ENCODE measurements around the gene NBEA. TPM values are rescaled to one million over a fixed set of nuclear protein-coding genes. Genes with fewer than 3 reads are reported as not detected.

The NBEA gene
- total and polyA plus RNA-seq, 5 experiments from 2014 or later = 1.1 to 8.0 (median 1.7) TPM

DNA sequence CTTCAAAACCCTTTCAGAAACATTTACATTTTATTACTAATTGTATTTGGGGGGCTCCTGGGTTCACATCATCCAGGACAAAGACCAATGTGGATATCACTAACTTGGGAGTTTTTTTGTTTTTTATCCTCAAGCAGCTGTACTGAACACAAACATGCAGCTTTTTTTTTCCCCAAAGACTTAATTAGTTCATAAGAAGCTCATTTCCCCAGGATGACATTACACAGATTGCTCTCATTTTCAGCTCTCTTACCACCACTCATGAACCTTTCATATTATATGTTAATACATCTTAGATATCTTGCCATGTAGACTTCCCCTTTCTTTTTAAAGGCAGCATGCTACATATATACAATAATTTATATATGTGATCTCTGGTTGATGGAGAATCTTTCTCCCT, 653.1 kb downstream of the NBEA start:
- H3K4me1 Mint-ChIP-seq = no peaks in the 10 kb centered on the region
- DNase-seq (no peak), ATAC-seq (no peak)
- no peaks in the 10 kb centered on the region for H3K27me3 Mint-ChIP-seq
- H3K27ac Mint-ChIP-seq = no peak overlapping the region
- H3K4me3 Mint-ChIP-seq = no peak overlapping the region
- no peaks in the 10 kb centered on the region for H3K9me3 Mint-ChIP-seq
- POLR2A ChIA-PET = no interaction called here
- peaks cover 0 to 12% (median 8%) of the 10 kb centered on the region in 3 donors for H3K36me3 Mint-ChIP-seq

DNA sequence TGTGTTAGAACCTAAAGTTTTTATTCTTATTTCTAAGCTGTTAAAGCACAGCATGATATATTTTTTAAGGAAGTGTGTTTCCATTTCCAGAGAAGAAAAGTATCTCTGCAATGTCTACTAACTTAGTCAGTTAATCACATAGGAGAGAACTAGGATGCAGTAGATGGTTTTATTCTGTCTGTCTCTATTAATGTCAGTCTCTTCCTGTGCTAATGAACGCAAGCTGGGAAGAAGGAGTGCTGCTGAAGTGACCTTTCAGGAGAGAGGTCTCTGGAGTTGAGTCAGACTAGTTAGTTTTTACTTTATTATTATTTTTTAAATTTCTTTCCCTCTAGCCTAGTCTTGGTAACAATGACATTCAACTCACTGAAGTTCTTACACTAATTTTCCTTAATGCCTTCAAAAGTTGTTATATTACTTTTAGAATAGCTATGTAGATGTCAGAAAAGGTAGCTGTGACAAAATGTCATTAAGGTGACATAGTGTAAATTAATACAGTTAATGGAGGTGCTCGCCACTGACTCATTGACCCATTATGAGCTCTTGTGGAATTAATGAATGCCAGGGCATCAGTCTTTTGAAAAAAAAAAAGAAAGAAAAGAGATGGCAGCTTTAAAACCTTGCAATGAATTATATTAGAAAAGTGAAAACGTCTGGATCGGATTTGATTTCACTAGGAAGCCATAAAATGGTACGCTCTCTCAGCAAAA, 654.4 kb downstream of the NBEA start:
- POLR2A ChIA-PET = no interaction called here
- Mint-ChIP-seq H3K4me1 (no peaks in the 10 kb centered on the region), H3K4me3 (no peak overlapping the region)

DNA sequence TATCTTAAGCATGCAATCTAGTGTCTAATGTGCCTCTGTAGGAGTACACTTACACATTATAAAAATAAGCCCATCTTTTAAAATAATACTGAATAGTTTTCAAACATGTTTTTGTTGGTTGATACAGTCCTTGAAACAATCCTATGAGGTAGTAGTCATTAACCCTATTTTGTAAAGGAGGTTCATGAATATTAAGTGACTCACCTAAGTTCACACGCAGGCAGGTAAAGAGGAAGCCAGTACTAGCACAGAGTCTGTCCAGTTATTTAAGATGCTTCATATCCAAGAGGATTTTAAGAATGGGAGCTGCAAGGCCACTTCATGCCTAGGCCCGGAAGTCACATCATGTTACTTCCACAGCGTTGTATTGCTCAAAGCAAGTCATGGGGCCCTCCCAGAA, 655.4 kb downstream of the NBEA start:
- DNase-seq (no peak), ATAC-seq (no peak)
- no peak overlapping the region for H3K4me3 Mint-ChIP-seq
- no peaks in the 10 kb centered on the region for H3K27me3 Mint-ChIP-seq
- no peaks in the 10 kb centered on the region for H3K9me3 Mint-ChIP-seq
- peaks cover 0 to 15% (median 6%) of the 10 kb centered on the region in 3 donors for H3K36me3 Mint-ChIP-seq
- no peak overlapping the region for H3K27ac Mint-ChIP-seq
- no peaks in the 10 kb centered on the region for H3K4me1 Mint-ChIP-seq
- POLR2A ChIA-PET = no interaction called here

More for the DNA sequence above, 654.4 kb downstream of the NBEA start:
- no peak for ATAC-seq
- H3K27ac Mint-ChIP-seq = no peak overlapping the region
- H3K9me3 Mint-ChIP-seq = no peaks in the 10 kb centered on the region
- DNase-seq = no peak
- no peaks in the 10 kb centered on the region for H3K27me3 Mint-ChIP-seq
- peaks cover 0 to 15% (median 8%) of the 10 kb centered on the region in 3 donors for H3K36me3 Mint-ChIP-seq

DNA sequence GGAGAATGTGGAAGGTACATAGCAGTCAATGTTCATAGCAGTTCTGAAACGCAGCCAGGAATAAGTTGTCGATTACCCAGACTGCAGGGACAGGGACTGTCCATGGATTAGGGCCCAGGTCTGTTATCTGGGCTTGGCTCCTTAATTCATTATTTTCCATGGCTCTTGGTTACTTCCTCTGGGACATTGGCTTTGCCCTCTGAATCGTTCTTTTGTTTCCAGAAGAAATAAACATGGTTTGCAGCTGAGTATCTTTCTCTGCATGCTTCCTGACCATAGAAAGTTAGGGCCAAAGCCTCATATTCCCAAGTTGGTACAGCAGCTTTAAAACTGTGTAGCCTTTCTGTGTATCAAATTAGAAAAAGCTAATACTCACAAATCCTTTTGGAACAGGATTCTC, 656.2 kb downstream of the NBEA start:
- Mint-ChIP-seq H3K27ac (no peak overlapping the region), H3K4me1 (no peaks in the 10 kb centered on the region), H3K36me3 (peaks cover 0 to 15% (median 6%) of the 10 kb centered on the region in 3 donors), H3K4me3 (no peak overlapping the region), H3K9me3 (no peaks in the 10 kb centered on the region), H3K27me3 (no peaks in the 10 kb centered on the region)
- POLR2A ChIA-PET = no interaction called here
- no peak for DNase-seq
- no peak for ATAC-seq

DNA sequence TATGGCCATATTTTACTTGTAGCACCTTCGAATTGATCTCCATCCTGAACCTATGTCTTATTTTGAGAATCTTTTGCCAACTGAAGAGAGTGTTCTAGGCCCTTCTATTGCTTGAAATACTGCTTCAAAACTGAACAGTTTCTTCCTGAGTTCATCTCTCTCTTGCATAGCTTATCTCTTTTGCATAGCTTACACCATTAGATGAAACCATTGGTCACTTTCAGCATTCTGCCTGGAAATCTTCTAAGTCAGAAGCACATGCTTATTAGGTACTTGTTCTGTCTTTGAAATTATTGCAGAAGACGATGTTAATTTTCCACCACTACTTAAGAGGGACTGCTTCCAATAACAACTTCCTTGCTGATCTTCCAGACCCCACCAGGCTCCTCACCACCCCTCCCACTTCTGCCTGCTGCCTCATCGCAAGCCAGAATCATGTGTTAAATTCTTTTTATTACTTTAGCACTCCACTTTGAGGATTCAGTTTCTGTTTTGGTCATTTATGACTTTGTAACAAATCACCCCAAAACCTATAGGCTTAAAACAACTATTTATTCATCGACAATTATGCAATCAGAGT, 656.8 kb downstream of the NBEA start:
- H3K36me3 Mint-ChIP-seq = peaks cover 0 to 13% (median 6%) of the 10 kb centered on the region in 3 donors
- no peaks in the 10 kb centered on the region for H3K9me3 Mint-ChIP-seq
- no peak overlapping the region for H3K27ac Mint-ChIP-seq
- H3K4me1 Mint-ChIP-seq = no peaks in the 10 kb centered on the region
- no peak overlapping the region for H3K4me3 Mint-ChIP-seq
- POLR2A ChIA-PET = no interaction called here
- H3K27me3 Mint-ChIP-seq = no peaks in the 10 kb centered on the region
- ATAC-seq = no peak
- DNase-seq = no peak

DNA sequence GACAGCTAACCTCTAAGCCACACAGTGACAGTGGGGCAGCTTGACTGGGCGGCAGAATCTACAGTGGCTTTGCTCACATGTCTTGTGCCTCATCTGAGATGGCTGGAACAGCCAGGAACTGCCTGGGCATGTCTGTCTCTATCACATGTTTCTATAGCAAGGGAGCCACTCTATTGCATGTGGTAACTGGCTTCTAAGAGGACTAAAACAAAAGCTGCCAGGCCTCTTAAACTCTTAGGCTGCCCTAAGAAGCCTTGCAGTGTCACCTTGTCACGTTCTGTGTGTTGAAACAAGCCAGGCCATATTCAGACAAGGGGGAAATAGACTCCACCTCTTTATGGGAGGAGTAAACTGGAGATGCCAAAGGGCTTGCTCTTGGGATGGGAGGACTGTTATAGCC, 657.3 kb downstream of the NBEA start:
- ATAC-seq (no peak), DNase-seq (no peak)
- Mint-ChIP-seq H3K27me3 (no peaks in the 10 kb centered on the region), H3K4me1 (peaks cover 0 to 2% (median 0%) of the 10 kb centered on the region in 4 donors), H3K4me3 (no peak overlapping the region), H3K27ac (no peak overlapping the region), H3K9me3 (no peaks in the 10 kb centered on the region), H3K36me3 (peaks cover 0 to 12% (median 6%) of the 10 kb centered on the region in 3 donors)
- POLR2A ChIA-PET = no interaction called here

DNA sequence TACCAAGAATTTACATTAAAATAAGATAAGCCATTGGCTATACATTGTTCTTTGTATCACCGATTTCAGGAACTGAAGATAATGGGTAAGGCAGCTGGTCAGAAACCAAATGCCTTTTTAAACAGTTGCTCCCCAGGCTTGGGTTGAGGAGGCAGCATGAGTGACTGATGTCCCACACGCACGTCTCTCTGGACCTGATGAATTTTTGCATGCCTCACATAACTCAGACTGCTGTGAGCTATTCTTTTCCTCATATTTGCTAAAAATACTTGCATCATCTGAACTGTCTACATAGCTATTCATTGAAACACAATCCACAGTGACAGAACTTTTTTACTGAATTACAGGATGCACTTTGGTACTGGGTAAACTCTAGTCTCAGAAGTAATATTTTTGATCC, 658.1 kb downstream of the NBEA start:
- POLR2A ChIA-PET = no interaction called here
- Mint-ChIP-seq H3K4me3 (no peak overlapping the region), H3K36me3 (peaks cover 0 to 12% (median 6%) of the 10 kb centered on the region in 3 donors), H3K27ac (no peak overlapping the region), H3K9me3 (no peaks in the 10 kb centered on the region), H3K27me3 (no peaks in the 10 kb centered on the region), H3K4me1 (peaks cover 0 to 3% (median 0%) of the 10 kb centered on the region in 4 donors)
- ATAC-seq (no peak), DNase-seq (no peak)

DNA sequence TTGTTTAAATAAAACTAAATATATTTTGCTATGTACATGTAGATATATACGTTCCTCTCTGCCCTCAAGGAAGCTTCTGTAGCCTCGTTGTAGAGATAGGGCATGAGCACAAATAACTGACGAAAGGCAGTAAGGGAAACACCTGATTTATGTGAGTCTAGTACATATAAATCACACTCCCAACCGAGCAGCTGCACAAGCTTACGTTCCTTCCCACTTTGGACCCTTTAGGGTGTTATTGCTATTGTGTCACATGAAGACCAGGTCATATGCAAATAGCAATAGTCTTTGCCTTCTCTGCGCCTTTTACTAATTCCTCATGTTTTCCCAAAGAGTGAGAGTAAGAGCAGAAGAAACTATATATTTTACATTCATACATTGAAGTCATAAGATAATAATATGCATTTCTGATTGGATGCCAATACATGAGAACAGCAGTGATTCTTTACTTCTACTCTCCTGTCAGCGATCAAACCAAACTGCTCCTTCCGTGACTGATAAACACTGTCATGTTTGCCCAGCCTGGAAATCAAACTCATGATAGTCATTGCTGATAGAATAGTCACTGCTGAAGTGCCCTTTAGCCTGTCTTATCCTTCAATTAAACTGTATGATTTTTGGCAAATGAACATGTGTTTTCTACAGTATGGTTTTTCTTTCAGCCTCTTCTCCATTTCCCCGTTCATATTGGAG, 661.7 kb downstream of the NBEA start:
- no peak overlapping the region for H3K4me3 Mint-ChIP-seq
- DNase-seq (no peak), ATAC-seq (no peak)
- peaks cover 0 to 15% (median 8%) of the 10 kb centered on the region in 3 donors for H3K36me3 Mint-ChIP-seq
- POLR2A ChIA-PET = no interaction called here
- no peak overlapping the region for H3K27ac Mint-ChIP-seq
- H3K27me3 Mint-ChIP-seq = no peaks in the 10 kb centered on the region
- H3K9me3 Mint-ChIP-seq = no peaks in the 10 kb centered on the region
- peaks cover 0 to 3% (median 0%) of the 10 kb centered on the region in 4 donors for H3K4me1 Mint-ChIP-seq

DNA sequence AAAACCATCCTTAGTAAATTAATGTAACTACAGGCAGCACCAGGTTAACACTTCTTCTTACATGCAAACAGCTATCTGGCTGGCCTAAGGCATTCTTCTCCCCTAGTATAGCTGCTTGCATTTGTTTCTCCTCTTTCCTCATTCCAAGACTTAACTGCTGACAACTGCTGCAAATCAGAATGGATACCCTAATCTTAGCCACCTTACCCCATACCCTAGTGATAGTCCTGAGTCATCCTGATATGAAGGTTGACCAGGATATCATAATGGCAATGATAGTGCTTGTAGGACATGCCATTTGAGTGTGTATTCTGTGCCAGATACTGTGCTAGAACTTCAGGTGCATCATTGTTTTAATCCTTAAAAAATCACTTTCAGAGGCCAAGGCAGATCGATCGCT, 672.6 kb downstream of the NBEA start:
- POLR2A ChIA-PET = no interaction called here
- no peak for ATAC-seq

DNA sequence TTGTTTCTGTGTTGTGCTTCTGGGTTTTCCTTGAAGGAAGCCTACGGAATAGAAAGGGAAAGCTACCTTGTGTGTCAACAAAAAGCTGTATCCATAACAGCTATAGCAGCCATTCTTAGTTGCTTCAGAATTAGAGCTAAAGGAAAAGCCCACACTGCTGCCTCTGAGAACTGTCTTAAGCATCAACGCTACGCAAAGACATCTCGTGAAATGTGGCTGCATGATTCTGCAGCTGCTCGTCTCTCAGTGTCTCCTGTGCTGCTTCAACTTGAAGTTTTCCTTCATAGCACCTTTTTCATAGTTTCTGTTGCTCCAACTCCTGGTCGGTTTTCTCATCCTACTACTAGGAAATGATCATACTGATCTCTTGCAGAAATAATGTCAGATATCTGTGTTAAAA, 675.4 kb downstream of the NBEA start:
- no peak overlapping the region for H3K4me3 Mint-ChIP-seq
- H3K4me1 Mint-ChIP-seq = peaks cover 5 to 26% (median 20%) of the 10 kb centered on the region in 4 donors
- DNase-seq (no peak), ATAC-seq (no peak)
- H3K27ac Mint-ChIP-seq = no peak overlapping the region
- H3K36me3 Mint-ChIP-seq = peaks cover 0 to 10% (median 0%) of the 10 kb centered on the region in 3 donors
- no peaks in the 10 kb centered on the region for H3K27me3 Mint-ChIP-seq
- peaks cover 0 to 3% (median 0%) of the 10 kb centered on the region in 9 donors for H3K9me3 Mint-ChIP-seq
- POLR2A ChIA-PET = no interaction called here

More for the DNA sequence above, 672.6 kb downstream of the NBEA start:
- Mint-ChIP-seq H3K36me3 (peaks cover 0 to 15% (median 2%) of the 10 kb centered on the region in 3 donors), H3K9me3 (peaks cover 0 to 3% (median 0%) of the 10 kb centered on the region in 9 donors), H3K27ac (no peak overlapping the region), H3K4me1 (peaks cover 0 to 8% (median 0%) of the 10 kb centered on the region in 4 donors), H3K4me3 (no peak overlapping the region), H3K27me3 (no peaks in the 10 kb centered on the region)
- DNase-seq = no peak

DNA sequence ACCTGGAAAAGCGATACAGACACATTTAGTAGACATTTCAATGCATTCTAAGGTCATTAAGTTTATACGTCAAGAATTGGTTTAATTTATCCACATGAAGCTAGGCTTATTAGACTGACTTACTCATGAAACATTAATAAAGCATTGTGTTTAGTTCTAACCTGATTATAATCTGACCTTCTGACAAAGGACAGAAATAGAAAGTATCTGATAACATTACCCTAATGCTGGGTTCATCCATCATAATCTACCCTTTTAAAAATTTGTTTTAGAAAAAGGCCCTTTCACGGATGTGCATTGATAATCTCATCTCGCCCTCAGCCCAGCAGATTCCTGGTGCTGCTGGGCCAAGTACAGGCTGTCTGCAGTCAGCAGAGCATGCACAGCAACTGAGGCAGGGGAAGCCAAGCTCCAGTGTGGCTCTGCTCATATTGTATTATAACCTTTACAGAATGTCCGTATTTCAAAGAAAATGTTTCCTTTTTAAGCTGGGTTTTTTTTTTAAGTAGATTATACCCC, 676.6 kb downstream of the NBEA start:
- DNase-seq (no peak), ATAC-seq (no peak)
- Mint-ChIP-seq H3K9me3 (peaks cover 0 to 2% (median 0%) of the 10 kb centered on the region in 9 donors), H3K36me3 (peaks cover 0 to 10% (median 0%) of the 10 kb centered on the region in 3 donors), H3K4me3 (no peak overlapping the region), H3K27ac (no peak overlapping the region), H3K27me3 (no peaks in the 10 kb centered on the region), H3K4me1 (peaks cover 5 to 27% (median 20%) of the 10 kb centered on the region in 4 donors)
- POLR2A ChIA-PET = no interaction called here

DNA sequence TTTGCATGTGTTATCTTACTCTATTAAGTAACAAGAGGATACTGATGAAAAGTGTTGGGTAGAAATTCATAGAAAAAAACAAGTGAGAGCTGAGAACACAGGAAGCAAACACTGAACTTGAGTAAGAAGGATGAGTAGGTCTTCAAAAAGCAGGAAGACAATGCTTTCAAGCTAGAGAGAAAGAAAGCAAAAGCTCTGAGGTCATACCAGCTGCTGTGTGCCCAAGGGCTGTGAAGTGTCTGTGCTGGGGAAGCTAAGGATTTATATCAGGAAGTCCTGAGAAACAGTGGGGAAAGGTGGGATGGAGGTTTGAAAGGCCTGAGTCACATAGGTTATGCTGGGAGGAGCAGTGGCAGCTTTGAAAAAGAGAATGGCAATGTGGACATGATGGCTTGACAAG, 679.9 kb downstream of the NBEA start:
- peak in 1 of 10 donors; percentile 1 for DNase-seq
- H3K27ac Mint-ChIP-seq = peak overlapping the region in 5 of 10 donors; percentile 3 to 54 (median 11)
- POLR2A ChIA-PET = no interaction called here

DNA sequence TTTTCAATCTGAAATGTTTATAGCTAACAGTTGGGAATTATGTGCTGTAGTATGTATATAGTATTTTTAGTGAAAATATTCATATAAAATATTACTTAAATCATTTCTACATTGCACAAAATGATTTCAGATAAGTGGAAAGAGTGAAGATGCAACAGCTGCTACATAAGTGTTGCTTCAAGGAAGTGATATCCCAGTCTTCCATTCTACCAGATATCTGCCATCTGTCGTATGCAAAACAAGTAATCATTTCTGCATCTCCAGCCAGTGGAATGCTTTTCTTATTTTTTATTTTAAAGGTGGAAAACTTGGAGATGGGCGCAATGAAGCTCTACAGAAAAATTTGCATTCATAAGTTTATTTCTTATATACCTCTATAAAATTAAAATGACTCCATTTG, 687.0 kb downstream of the NBEA start:
- POLR2A ChIA-PET = no interaction called here
- peaks cover 0 to 7% (median 3%) of the 10 kb centered on the region in 3 donors for H3K36me3 Mint-ChIP-seq
- H3K9me3 Mint-ChIP-seq = no peaks in the 10 kb centered on the region

More for the DNA sequence above, 679.9 kb downstream of the NBEA start:
- no peak for ATAC-seq
- Mint-ChIP-seq H3K4me1 (peaks cover 5 to 27% (median 20%) of the 10 kb centered on the region in 4 donors), H3K4me3 (no peak overlapping the region), H3K36me3 (peaks cover 0 to 3% (median 0%) of the 10 kb centered on the region in 3 donors), H3K27me3 (no peaks in the 10 kb centered on the region), H3K9me3 (peaks cover 0 to 2% (median 0%) of the 10 kb centered on the region in 9 donors)

More for the DNA sequence above, 687.0 kb downstream of the NBEA start:
- H3K27ac Mint-ChIP-seq = no peak overlapping the region
- no peak for ATAC-seq
- H3K27me3 Mint-ChIP-seq = no peaks in the 10 kb centered on the region
- DNase-seq = no peak
- H3K4me3 Mint-ChIP-seq = no peak overlapping the region
- H3K4me1 Mint-ChIP-seq = no peaks in the 10 kb centered on the region
